GM10266 (cell line): ENCODE results near the gene GRK7.
"Not testable (repeated sequence)": the region's sequence is repeated elsewhere in the genome, so short reads cannot be mapped to it uniquely, and the experiment has no call there.

Experiments used
- DNase-seq: peaks from one replicate; pipeline ENCODE4 v3.0.0; 2012; ENCODE audit errors: extremely low spot score
- TF ChIP-seq, protein P1 (sequence below): IDR thresholded peaks from 2 replicates; pipeline ENCODE4 v1.5.1; 2012; ENCODE audit warnings: mild to moderate bottlenecking, low read depth; ENCODE audit not compliant: control insufficient read depth, insufficient read depth; ENCODE audit errors: missing control alignments

GRK7 gene

GRCh38 chr3:141754032-141754431, 9.2 kb upstream of the GRK7 start:
- DNase-seq = no peak
- TF ChIP-seq, protein P1, sequence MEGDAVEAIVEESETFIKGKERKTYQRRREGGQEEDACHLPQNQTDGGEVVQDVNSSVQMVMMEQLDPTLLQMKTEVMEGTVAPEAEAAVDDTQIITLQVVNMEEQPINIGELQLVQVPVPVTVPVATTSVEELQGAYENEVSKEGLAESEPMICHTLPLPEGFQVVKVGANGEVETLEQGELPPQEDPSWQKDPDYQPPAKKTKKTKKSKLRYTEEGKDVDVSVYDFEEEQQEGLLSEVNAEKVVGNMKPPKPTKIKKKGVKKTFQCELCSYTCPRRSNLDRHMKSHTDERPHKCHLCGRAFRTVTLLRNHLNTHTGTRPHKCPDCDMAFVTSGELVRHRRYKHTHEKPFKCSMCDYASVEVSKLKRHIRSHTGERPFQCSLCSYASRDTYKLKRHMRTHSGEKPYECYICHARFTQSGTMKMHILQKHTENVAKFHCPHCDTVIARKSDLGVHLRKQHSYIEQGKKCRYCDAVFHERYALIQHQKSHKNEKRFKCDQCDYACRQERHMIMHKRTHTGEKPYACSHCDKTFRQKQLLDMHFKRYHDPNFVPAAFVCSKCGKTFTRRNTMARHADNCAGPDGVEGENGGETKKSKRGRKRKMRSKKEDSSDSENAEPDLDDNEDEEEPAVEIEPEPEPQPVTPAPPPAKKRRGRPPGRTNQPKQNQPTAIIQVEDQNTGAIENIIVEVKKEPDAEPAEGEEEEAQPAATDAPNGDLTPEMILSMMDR = no peak

DNA sequence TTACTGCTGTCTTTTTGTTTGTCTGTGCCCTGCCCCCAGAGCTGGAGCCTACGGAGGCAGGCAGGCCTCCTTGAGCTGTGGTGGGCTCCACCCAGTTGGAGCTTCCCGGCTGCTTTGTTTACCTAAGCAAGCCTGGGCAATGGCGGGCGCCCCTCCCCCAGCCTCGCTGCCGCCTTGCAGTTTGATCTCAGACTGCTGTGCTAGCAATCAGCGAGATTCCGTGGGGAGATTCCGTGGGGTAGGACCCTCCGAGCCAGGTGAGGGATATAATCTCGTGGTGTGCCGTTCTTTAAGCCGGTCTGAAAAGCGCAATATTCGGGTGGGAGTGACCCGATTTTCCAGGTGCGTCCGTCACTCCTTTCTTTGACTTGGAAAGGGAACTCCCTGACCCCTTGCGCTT, 656 bp upstream of the GRK7 start:
- DNase-seq = not testable (repeated sequence)

DNA sequence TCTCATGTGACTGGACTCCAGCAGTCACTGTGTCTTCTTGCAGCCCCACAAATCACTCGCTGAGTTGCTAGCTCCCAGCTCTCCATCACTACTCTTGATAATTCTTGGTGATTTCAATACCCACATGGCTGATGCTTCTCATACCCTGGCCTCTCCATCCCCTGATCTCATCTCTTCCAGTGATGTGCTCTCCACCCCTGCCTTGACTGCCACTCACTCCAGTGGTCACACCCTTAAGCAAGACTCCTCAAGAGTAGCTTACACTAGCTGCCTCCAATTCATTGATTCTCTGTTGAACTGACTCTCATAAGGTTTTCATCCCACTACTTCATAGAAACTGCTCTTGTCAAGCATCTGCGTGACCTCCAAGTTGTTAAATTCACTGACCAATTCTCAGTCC, 837 bp downstream of the GRK7 start:
- DNase-seq = no peak
- TF ChIP-seq, protein P1 = no peak

- TF ChIP-seq, protein P1 = no peak
- no peak for DNase-seq
Measured at GRCh38 chr3:141764465-141764864, 1.3 kb downstream of the GRK7 start.

GRCh38 chr3:141764986-141765385, 1.8 kb downstream of the GRK7 start:
- TF ChIP-seq, protein P1 = no peak
- DNase-seq = no peak

GRCh38 chr3:141767066-141767465, 3.9 kb downstream of the GRK7 start:
- no peak for DNase-seq
- TF ChIP-seq, protein P1 = no peak

- TF ChIP-seq, protein P1 = no peak
- DNase-seq = no peak
Measured at GRCh38 chr3:141769221-141769894, 6.2 kb downstream of the GRK7 start.

DNA sequence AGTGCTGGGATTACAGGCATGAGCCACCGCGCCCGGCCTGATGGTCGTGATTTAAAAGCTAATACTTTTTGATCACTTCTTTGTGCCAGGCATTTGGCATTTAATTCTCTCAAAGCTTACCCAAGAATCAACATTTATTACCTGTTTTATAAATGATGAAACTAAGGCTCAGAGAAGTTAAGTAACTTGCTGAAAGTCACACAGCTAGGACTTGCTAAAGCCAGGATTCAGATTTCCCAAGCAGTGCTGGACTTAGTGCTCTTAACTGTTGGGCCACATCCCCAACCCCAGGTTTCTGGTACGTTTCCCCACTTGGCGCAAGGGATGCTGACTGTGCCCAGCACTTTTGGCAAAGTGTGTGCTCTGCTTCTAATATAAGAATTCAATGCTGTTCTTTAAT, 10.5 kb downstream of the GRK7 start:
- TF ChIP-seq, protein P1 = no peak
- no peak for DNase-seq
